Urinary bladder (tissue), 4 donors: ENCODE data around the gene MBOAT7. TPM values are rescaled to one million over a fixed set of nuclear protein-coding genes. Genes with fewer than 3 reads are reported as not detected.
A peak's percentile ranks its signal among the peaks of the same experiment; 100 is the strongest.
"Not testable (repeated sequence)": the region's sequence is repeated elsewhere in the genome, so short reads cannot be mapped to it uniquely, and the experiment has no call there.

Experiments
- DNase-seq: peaks from one replicate; pipeline ENCODE4 v3.0.0-alpha.2; 2015; ENCODE audit errors: extremely low spot score
- H3K27ac ChIP-seq: one replicate; pipeline ENCODE4 v1.5.1; 2013; ENCODE audit warnings: low read depth, mild to moderate bottlenecking, moderate library complexity
- H3K36me3 ChIP-seq: one replicate; pipeline ENCODE4 v1.6.1; 2013; ENCODE audit warnings: mild to moderate bottlenecking, moderate library complexity; ENCODE audit not compliant: insufficient read depth
- H3K4me1 ChIP-seq: one replicate; pipeline ENCODE4 v1.6.1; 2013; ENCODE audit warnings: mild to moderate bottlenecking, moderate library complexity; ENCODE audit not compliant: insufficient read depth
- H3K4me3 ChIP-seq: one replicate; pipeline ENCODE4 v1.5.1; 2013; ENCODE audit warnings: low read depth, low read length
- WGBS: extraction: QIAGEN DNeasy Blood & Tissue Kit; methylation state at CpG from one replicate; pipeline ENCODE4 v1.1.7; 2013; 5-methylcytosine and 5-hydroxymethylcytosine counted together
- polyA plus RNA-seq: library from polyadenylated mRNA; stranded (reverse); fragments of 200-250 nt; gene quantifications from one replicate; pipeline ENCODE4 v1.2.3, GENCODE V29; 2013
- total RNA-seq: library from RNA; depleted of rRNA; stranded (reverse); fragments of >200 nt; gene quantifications from one replicate; pipeline ENCODE4 v1.2.3, GENCODE V29; 2014
- donor health status: healthy with polysubstance abuse.
- donor health status: healthy.

The MBOAT7 gene
- total and polyA plus RNA-seq, 2 donors, result 22.9 to 69.7 TPM

DNA sequence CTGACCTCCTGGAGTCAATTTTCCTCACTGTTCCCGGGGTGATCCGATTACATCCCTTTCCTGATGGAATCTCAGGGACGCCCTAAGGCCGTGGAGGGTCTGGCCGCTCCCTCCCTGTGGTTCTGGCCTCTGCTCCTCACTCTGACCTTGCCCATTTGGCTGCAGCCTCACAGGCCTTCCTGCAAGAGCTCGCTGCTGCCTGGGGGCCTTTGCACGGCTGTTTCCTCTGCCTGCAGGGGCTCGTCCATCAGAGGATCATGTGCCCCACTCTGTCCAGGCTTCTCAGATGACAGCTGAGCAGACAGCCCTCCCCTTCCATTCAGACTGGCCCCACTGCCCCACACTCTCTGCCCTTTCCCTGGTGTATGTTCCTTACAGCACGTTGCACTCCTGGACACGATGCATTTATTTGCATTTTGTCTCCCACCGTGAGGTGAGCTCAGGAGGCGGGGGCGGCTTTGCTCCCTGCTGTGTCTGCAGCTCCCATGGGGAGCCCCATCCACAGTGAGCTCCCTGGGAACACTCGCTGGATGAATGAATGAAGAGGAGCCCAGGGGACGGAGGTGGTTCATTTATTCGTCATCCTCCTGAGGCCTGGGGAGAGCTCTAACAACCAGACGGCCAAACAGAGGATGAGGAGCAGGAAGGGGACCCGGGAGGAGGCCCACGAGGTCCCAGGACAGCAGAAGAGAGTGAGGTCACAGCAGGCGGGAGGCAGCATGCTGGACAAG, 28.3 kb upstream of the MBOAT7 start:
- not testable (repeated sequence) for DNase-seq, H3K4me3 ChIP-seq, H3K4me1 ChIP-seq, H3K36me3 ChIP-seq, H3K27ac ChIP-seq
- 50% methylated on average over 14 of the region's 20 CpGs for WGBS

DNA sequence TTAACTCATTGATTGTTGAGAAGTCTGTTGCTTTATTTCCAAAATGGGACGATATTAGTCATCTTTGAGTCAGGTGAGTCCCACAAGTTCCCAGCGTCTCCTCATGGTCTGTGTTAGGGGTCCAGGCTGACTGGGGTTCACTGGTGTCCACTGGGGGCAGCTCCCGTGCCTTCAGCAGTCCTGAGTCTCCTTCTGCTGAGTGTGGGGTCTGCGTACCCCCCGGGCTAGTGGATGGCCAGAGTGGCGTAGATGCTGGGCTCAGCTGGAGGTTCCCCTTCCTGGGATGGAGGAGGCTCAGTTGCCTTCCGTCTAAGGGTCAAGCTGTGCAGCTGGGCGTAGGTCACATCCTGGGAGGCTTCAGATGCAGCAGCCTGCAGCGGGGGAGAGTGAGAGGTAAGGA, 27.5 kb upstream of the MBOAT7 start:
- H3K4me3 ChIP-seq, result no peak overlapping the region
- no peaks in the 10 kb centered on the region for H3K4me1 ChIP-seq
- no peaks in the 10 kb centered on the region for H3K36me3 ChIP-seq
- 86% methylated on average over 9 of the region's 9 CpGs for WGBS
- DNase-seq, result no peak
- H3K27ac ChIP-seq, result no peak overlapping the region

DNA sequence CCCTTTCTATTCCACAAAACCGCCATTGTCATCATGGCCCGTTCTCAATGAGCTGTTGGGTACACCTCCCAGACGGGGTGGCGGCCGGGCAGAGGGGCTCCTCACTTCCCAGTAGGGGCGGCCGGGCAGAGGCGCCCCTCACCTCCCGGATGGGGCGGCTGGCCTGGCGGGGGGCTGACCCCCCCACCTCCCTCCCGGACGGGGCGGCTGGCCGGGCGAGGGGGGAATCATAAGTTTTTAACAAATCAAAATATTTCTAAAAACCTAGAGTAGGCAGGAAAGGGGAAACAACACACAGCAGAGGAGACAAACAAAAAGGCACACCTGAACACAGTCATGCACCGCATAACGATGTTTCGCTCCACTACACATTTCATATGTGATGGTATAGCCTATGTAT, 25.4 kb upstream of the MBOAT7 start:
- not testable (repeated sequence) for H3K4me1 ChIP-seq, H3K4me3 ChIP-seq, DNase-seq, H3K27ac ChIP-seq, H3K36me3 ChIP-seq
- 94% methylated on average over 14 of the region's 19 CpGs for WGBS

DNA sequence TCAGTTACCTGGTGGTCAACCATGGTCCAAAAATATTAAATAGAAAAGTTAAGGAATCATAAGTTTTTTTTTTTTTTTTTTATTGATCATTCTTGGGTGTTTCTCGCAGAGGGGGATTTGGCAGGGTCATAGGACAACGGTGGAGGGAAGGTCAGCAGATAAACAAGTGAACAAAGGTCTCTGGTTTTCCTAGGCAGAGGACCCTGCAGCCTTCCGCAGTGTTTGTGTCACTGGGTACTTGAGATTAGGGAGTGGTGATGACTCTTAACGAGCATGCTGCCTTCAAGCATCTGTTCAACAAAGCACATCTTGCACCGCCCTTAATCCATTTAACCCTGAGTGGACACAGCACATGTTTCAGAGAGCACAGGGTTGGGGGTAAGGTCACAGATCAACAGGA, 24.8 kb upstream of the MBOAT7 start:
- WGBS, result 44% methylated on average over 4 of the region's 5 CpGs
- not testable (repeated sequence) for H3K4me1 ChIP-seq, H3K36me3 ChIP-seq, H3K4me3 ChIP-seq, H3K27ac ChIP-seq, DNase-seq

DNA sequence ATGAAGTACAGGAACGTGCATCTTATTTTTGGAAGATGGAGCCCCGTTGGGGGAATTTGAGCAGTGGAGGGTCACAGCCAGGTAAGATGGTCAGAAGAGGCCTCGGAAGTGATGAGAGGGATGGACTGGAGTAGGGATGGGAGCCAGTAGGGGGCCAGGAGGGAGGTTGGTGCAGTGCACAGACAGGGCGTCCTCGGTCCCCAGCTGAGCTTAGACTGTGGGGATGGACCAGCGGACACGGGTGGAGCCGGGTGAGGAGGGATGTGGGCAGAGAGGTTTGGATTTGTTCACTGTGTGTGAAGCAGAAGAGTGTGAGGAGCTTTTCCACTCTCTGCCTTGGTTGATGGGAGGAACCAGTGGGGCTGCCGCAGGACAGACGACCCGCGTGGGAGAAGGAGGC, 21.9 kb upstream of the MBOAT7 start:
- Histone ChIP-seq H3K27ac (peak overlapping the region; percentile 6), H3K4me3 (no peak overlapping the region), H3K36me3 (peaks cover 5% of the 10 kb centered on the region), H3K4me1 (peaks cover 2% of the 10 kb centered on the region)
- no peak for DNase-seq
- 65% methylated on average over 12 of the region's 12 CpGs for WGBS

DNA sequence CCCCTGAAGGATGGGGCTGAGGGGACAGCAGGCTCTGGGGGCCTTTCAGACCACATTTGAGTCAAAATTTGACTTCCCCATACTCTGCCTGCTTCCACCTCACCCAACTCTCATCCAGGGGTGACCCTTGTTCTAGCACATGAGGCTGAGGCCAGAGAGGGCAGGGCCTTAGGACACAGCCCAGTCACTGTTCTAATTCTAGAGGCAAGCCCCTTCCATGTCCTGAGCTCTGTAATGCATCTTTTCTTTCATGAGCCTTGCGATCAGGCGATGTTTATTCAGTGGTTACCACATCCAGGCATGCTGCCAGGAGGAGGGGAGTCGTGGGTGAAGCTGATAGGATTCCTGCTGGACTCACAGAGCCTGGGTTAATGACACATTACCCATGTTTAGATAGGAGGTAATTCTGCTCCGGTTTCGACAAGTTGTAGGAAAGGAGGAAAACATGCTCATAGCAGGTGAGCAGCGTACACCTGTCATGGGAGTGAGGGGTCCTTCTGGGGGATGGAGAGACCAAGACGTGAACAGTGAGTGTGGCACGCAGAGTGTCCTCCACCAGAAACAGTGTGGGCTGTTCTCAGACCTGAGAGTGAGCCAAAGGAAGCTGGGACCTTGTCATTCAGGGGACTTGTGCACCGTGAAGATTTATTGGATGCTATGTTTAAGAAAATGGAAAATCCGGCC, 20.6 kb upstream of the MBOAT7 start:
- peaks cover 2% of the 10 kb centered on the region for H3K4me1 ChIP-seq
- H3K4me3 ChIP-seq, result no peak overlapping the region
- WGBS, result 15% methylated on average over 10 of the region's 10 CpGs
- H3K27ac ChIP-seq, result peak overlapping the region; percentile 42
- peak; percentile 76 for DNase-seq
- H3K36me3 ChIP-seq, result peaks cover 5% of the 10 kb centered on the region

DNA sequence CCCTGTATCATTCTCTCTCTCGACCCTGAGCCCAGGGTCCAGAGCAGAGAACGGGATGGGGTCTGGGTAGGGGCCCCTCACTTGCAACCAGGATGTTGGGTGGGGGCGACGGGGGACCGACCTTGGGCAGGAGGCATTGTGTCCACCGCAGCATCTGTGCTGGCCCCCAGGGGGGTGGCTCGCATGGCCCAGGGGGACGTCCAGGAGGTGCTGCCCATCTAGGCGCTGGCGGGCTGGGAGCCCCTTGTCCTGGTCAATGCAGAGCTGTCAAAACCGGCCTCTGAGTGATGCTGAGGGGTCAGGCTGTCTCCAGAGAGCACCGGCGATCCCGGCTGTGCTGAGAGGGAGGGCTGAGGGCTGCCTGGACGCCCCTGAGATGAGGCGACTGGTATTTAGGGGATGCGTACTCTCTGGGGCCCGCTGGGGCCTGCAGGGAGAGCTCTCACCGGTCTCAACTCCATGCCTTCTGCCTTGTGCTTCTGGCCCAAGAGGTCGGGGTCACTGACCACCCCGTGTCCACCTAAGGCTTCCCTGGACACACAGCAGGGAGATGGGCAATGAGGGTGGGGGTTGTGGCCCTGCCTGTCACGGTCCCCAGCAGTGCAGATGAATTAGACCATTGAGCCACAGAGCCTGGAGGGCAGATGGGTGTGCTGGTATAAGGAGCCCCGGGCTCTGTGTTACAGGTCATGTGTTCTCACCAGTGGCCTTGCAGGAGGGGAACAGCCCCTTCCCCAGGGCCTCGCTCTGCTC, 19.9 kb upstream of the MBOAT7 start:
- H3K27ac ChIP-seq, result peak overlapping the region; percentile 34
- WGBS, result 43% methylated on average over 24 of the region's 24 CpGs
- DNase-seq, result no peak
- peaks cover 2% of the 10 kb centered on the region for H3K4me1 ChIP-seq
- H3K4me3 ChIP-seq, result no peak overlapping the region
- H3K36me3 ChIP-seq, result peaks cover 5% of the 10 kb centered on the region

DNA sequence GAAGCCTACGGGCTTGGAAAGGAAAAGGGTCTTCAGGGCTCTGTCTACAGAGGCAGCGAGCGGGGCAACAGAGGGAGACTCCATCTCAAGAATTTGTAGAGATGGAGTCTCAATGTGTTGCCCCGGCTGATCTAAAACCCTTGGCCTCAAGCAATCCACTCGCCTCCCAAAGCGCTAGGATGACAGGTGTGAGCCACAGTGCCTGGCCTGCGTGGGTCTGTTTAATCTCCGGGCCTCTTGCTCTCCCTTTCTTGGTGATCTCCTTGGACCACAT, 19.3 kb upstream of the MBOAT7 start:
- no peak overlapping the region for H3K4me3 ChIP-seq
- H3K4me1 ChIP-seq, result peaks cover 2% of the 10 kb centered on the region
- WGBS, result 57% methylated on average over 8 of the region's 8 CpGs
- no peak for DNase-seq
- H3K27ac ChIP-seq, result no peak overlapping the region
- H3K36me3 ChIP-seq, result peaks cover 5% of the 10 kb centered on the region

DNA sequence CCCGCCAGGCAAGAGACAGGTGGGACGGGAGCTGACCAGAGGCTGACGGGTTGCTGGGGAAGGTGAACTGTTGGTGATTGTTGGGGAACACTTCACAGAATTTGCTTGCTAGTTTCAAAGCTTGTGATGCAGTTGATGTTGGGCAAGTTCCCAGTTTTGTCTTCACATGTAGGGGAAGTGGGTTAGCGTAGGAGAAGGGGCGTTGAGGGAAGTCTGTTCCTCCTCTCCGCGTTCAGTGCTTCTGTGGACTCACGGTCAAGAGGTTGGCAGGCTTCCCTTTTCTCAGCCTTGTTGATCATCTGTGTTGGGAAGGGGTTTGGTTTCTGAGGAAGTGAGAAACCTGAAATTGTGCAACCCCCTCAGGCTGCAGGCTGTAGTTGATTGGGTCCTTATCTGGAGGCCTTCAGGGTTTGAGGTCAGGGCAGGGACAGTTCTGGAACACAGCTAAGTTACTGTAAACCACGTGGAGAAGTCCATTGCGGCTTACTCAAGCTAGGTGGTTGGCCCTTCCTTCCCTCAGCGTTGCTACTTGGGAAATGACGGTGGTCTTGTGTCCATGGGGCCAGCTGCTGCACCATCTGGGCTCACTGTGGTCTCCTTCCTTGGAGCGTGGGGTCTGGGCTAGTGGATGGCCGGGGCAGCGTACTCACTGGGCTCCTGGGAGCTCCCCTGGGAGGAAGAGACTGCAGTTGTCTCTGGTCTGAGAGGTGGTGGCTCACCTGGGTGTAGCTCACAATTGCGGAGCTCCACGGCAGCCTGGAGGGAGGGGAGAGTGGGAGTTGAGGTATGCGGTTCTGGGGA, 18.8 kb upstream of the MBOAT7 start:
- H3K27ac ChIP-seq, result no peak overlapping the region
- H3K4me1 ChIP-seq, result peaks cover 2% of the 10 kb centered on the region
- H3K4me3 ChIP-seq, result no peak overlapping the region

DNA sequence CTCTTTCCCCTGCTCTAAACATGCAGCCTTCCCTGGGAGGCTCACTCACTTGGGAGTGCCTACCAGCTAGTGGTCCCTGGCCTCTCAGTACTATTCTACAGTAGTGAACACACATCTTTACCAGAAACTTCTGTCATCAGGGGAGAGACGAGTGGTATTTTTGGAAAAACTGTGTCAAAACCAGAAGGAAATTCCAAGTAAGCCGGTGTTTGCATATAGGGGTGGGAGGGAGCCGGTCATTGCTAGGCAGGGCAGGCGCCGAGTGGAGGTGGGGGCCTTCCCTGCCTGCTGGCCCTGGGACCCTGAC, 18.2 kb upstream of the MBOAT7 start:
- Histone ChIP-seq H3K36me3 (peaks cover 5% of the 10 kb centered on the region), H3K27ac (no peak overlapping the region), H3K4me3 (no peak overlapping the region), H3K4me1 (peaks cover 2% of the 10 kb centered on the region)
- 73% methylated on average over 5 of the region's 5 CpGs for WGBS
- no peak for DNase-seq

More for the DNA sequence above, 18.8 kb upstream of the MBOAT7 start:
- no peak for DNase-seq
- WGBS, result 60% methylated on average over 18 of the region's 18 CpGs
- H3K36me3 ChIP-seq, result peaks cover 5% of the 10 kb centered on the region

DNA sequence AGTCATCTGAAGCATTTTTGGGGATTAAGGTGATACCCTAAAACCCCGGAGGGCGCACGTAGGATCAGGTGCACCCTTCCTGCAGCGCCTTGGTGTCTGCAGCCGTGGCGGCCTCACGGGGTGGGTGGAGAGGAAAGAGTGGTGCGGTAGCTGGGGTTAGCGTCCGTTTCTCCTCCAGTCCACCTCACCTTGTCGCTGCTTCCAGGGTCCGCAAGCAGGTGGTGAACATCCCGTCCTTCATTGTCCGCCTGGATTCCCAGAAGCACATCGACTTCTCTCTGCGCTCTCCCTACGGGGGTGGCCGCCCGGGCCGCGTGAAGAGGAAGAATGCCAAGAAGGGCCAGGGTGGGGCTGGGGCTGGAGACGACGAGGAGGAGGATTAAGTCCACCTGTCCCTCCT, 17.8 kb upstream of the MBOAT7 start:
- WGBS, result 70% methylated on average over 23 of the region's 23 CpGs
- not testable (repeated sequence) for H3K4me3 ChIP-seq, H3K36me3 ChIP-seq, H3K4me1 ChIP-seq, DNase-seq, H3K27ac ChIP-seq

DNA sequence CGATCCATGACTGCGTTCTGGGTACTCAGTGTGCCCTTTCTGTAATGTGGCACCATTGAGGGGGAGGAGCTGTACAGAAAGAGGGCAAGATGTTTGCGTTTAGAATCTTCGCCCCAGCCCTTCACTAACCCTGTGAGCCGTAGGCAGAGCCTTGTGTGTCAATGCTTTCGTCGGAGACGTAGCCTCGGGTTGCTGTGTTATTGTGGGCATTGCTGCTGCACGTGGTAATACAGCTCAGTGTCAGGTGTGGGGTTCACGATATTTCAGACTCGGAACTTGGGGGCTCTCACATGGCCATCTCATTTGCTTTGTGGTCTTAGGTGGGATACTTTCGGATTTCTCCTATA, 17.4 kb upstream of the MBOAT7 start:
- Histone ChIP-seq H3K36me3 (peaks cover 5% of the 10 kb centered on the region), H3K4me1 (peaks cover 2% of the 10 kb centered on the region), H3K4me3 (no peak overlapping the region), H3K27ac (no peak overlapping the region)
- DNase-seq, result no peak
- WGBS, result 80% methylated on average over 13 of the region's 13 CpGs

DNA sequence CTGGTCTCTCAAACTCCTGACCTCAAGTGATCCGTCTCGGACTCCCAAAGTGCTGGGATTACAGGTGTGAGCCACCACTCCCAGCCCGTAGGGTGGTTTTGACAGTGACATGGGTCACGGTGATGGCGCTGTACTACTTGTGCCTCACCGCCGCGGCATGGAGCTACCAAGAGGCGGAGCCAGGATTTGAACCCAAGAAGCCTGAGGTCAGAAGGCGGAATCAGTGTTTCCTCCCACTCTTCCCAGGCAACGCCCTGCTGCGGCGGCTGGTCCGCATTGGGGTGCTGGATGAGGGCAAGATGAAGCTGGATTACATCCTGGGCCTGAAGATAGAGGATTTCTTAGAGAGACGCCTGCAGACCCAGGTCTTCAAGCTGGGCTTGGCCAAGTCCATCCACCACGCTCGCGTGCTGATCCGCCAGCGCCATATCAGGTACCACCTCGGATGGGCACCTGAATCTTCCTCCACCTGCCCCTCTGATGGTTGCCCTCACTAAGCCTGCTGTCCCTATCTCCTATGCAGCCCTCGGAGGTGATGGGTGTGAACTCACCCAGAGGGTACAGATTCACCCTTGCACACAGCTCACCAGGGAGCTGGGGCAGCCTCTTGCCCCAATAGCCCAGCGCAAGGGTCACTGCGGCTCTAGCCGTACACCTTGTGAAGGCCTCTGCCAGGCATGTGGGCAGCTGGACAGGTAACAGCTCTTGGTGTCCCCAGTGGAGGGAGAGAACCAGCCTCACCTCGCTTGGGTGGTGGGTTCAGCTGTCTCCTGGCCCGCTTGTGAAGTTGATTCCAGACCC, 16.9 kb upstream of the MBOAT7 start:
- 91% methylated on average over 27 of the region's 27 CpGs for WGBS
- H3K4me1 ChIP-seq, result peaks cover 2% of the 10 kb centered on the region
- H3K27ac ChIP-seq, result no peak overlapping the region
- DNase-seq, result no peak
- peaks cover 5% of the 10 kb centered on the region for H3K36me3 ChIP-seq
- H3K4me3 ChIP-seq, result no peak overlapping the region
